ENCODE results near the gene GRIP2.

Gene GRIP2

DNA sequence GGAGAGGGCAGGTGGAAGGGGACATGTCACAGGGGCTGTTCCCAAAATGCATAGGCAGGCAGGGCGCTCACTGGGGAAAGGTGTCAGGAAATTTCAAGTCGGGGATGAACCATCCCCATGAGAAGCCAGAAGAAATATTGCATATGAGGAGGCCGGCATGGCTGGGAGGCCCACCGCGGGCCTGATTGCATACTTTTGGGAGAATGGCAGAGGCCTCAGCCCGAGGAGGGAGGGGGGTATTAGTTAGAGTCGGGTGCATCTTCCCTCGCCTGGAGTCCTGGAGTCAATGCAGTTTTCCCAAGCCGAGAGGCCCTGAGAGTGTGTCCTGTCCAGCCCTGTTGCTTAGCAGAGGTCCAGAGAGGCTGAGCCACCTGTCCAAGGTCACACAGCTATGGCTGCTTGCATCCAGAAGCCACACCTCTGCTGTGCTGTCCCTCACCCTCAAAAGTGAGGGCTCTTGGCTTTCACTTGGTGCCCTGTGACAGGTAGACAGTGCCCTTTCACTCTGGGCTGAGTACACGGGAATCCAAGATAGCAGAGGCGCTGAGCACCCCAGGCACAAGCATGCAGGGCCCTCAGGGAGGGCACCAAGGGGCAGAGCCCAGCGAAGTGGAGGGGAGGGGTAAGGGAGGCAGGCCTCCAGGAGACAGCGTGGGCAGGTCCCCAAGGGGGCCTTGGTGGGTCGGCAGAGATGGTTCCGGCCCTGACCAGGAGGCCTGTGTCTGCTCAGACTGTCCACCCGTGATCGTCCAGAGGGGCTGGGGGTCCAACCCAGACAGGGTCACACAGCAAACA, 48.5 kb downstream of the GRIP2 start:
- H3K36me3 ChIP-seq (ENCODE audit: control insufficient read depth, insufficient read depth, low read length) = peaks cover 21% of the 10 kb centered on the region
- H3K9me3 ChIP-seq (ENCODE audit: control insufficient read depth, low read length) = no peaks in the 10 kb centered on the region
- WGBS, 2 experiments (ENCODE audit: insufficient coverage in 2 of 2) = 91 to 93% methylated on average over 16 of the region's 17 CpGs
- peaks cover 3% of the 10 kb centered on the region for H3K4me1 ChIP-seq (ENCODE audit: control insufficient read depth, insufficient read depth, low read length, poor library complexity, severe bottlenecking)
- H3K4me3 ChIP-seq (ENCODE audit: extremely low read depth, insufficient read depth, low read length, poor library complexity, severe bottlenecking) = no peak overlapping the region
- H3K27ac ChIP-seq (ENCODE audit: low read depth, low read length, severe bottlenecking) = no peak overlapping the region

DNA sequence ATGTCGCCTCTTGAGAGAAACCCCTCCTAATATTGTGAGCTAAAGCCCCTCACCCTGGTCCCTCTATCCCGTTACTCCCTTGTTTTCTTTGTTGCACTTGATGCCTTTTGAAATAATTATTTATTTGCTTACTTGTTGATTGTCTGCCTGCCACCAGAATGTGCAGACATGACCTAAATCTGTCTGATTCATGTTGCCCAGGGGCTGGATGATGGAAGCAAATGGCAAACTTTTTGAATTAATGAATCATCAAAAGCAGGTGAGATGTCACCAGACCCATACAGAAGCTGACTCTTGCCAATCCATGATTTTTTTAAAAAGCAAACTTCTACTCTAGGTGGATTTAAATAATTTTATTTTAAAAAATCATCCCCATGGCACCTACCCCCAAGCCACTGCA, 49.3 kb downstream of the GRIP2 start:
- Histone ChIP-seq H3K27ac (ENCODE audit: low read depth, low read length, severe bottlenecking) (no peak overlapping the region), H3K4me3 (ENCODE audit: extremely low read depth, insufficient read depth, low read length, poor library complexity, severe bottlenecking) (no peak overlapping the region), H3K36me3 (ENCODE audit: control insufficient read depth, insufficient read depth, low read length) (peaks cover 29% of the 10 kb centered on the region), H3K9me3 (ENCODE audit: control insufficient read depth, low read length) (no peaks in the 10 kb centered on the region), H3K4me1 (ENCODE audit: control insufficient read depth, insufficient read depth, low read length, poor library complexity, severe bottlenecking) (peaks cover 3% of the 10 kb centered on the region)
- 88 to 100% methylated on average over 1 to 2 of the region's 2 CpGs for WGBS, 2 experiments (ENCODE audit: insufficient coverage in 2 of 2)

DNA sequence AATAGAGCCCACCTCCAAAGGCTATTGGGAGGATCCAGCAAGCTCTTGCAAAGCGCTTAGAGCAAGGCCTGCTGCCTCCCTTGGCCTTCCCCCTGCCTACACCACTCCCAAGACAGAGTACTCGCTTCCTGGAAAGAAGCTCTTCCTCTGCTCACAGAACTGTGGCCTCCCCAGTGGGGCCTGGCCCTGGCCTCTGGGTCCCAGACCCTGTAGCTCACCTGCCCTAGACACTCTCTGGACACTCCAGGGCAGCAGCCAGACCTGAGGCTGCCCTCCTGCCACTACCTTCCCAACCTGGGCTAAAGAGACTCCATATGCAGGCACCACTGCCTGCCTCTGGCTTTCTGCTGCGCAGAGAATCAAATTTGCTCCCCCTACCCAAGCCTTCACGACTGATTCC, 49.9 kb downstream of the GRIP2 start:
- H3K4me3 ChIP-seq (ENCODE audit: extremely low read depth, insufficient read depth, low read length, poor library complexity, severe bottlenecking) = no peak overlapping the region
- no peak overlapping the region for H3K27ac ChIP-seq (ENCODE audit: low read depth, low read length, severe bottlenecking)
- H3K4me1 ChIP-seq (ENCODE audit: control insufficient read depth, insufficient read depth, low read length, poor library complexity, severe bottlenecking) = peaks cover 3% of the 10 kb centered on the region
- 85 to 91% methylated on average over 4 of the region's 4 CpGs for WGBS, 2 experiments (ENCODE audit: insufficient coverage in 2 of 2)
- H3K9me3 ChIP-seq (ENCODE audit: control insufficient read depth, low read length) = no peaks in the 10 kb centered on the region
- peaks cover 35% of the 10 kb centered on the region for H3K36me3 ChIP-seq (ENCODE audit: control insufficient read depth, insufficient read depth, low read length)

DNA sequence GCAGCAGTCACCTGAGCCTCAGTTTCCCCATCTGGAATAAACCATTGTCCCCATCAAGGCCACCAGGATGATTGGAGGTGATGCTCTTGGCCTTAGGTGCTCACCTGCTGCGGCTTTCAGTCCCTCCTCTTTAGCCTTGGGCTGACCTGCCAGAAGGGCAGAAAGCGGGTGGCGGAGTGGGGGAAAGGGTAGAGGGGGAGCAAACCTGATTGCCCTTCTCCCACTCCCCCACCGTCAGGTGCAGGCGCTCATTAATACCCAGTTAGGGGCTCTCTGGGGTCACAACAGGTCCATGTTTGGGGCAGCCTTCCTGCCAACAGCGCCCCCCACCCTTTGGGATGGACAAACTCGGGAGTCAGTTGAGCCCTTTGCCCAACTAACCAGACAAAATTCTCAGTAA, 50.5 kb downstream of the GRIP2 start:
- Histone ChIP-seq H3K4me3 (ENCODE audit: extremely low read depth, insufficient read depth, low read length, poor library complexity, severe bottlenecking) (no peak overlapping the region), H3K27ac (ENCODE audit: low read depth, low read length, severe bottlenecking) (no peak overlapping the region), H3K36me3 (ENCODE audit: control insufficient read depth, insufficient read depth, low read length) (peaks cover 40% of the 10 kb centered on the region), H3K4me1 (ENCODE audit: control insufficient read depth, insufficient read depth, low read length, poor library complexity, severe bottlenecking) (peaks cover 3% of the 10 kb centered on the region), H3K9me3 (ENCODE audit: control insufficient read depth, low read length) (no peaks in the 10 kb centered on the region)
- 90 to 94% methylated on average over 2 to 4 of the region's 7 CpGs for WGBS, 2 experiments (ENCODE audit: insufficient coverage in 2 of 2)

DNA sequence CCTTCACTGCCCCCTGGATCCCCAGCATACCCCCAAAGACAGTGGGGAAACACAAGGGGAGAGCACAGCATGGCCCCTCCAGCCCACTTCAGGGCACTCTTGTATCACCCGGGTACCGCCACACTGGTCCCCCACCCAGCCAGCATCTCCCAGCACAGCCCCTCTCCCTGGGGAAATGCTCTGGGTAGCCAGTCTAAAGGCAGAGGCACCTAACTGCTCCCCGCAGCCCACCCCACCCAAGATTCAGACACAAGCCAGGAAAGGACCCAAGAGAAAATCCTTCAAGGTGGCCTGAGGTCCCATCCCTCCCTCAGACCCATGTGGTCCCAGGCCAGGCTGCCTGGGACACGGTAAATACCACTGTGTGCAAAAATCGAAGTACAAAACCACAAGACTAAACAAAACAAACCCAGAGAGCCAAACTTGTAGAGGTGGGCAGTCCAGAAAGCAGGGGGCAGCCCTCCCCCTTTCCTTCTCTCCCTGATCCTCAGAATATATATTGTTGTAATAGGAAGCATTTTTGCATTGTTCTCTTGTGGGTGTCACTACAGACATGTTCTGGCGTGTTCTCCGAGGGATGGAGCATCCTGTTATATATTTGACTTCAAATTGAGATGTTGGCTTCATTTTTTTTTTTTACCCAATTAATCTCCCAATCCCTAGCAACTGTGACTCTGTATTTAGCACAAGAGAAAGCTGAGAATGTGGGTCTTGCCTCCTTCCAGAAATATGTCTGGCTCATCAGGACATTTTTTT, 51.7 kb downstream of the GRIP2 start:
- Histone ChIP-seq H3K36me3 (ENCODE audit: control insufficient read depth, insufficient read depth, low read length) (peaks cover 51% of the 10 kb centered on the region), H3K4me3 (ENCODE audit: extremely low read depth, insufficient read depth, low read length, poor library complexity, severe bottlenecking) (no peak overlapping the region), H3K4me1 (ENCODE audit: control insufficient read depth, insufficient read depth, low read length, poor library complexity, severe bottlenecking) (peaks cover 3% of the 10 kb centered on the region), H3K27ac (ENCODE audit: low read depth, low read length, severe bottlenecking) (no peak overlapping the region), H3K9me3 (ENCODE audit: control insufficient read depth, low read length) (no peaks in the 10 kb centered on the region)
- 100% methylated on average over 1 to 2 of the region's 7 CpGs for WGBS, 2 experiments (ENCODE audit: insufficient coverage in 2 of 2)

DNA sequence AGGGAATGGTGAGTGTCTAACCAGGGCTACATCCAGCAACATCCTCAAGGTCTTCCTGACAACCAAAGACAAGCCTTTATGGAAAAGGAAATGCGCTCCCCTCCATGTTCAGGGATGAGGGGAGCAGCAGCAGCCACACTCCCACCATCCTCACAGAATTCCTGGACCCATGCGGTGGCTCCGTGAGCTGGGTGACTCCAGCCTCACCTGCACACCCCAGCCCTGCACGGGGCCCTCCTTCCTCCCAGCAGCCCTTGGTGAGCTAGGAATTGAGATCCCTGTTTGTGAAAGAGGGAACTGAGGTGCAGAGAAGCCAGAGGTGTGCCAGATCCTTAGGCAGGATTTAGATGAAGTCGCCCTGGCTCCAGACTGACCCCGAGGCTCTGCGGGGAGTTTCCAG, 52.3 kb downstream of the GRIP2 start:
- H3K27ac ChIP-seq (ENCODE audit: low read depth, low read length, severe bottlenecking) = no peak overlapping the region

DNA sequence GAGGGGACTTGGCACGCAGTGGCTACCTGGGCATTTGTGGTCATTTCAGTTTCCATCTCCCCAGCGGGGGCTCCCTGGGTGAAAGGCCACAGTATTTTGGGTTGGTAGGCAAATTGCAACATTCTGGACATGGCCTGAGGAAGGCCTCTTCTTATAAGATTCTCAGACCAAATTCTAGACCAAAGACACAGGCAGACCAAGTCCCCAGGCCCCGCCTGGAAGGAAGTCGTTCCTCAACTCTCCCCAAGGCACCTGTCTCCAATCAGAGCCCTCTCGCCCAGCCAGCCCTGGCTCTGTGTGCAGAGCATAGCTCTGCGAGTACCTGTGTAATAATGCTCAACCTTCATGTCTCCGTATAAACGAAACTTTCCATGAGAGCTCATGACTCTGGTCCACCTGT, 53.1 kb downstream of the GRIP2 start:
- Histone ChIP-seq H3K4me3 (ENCODE audit: extremely low read depth, insufficient read depth, low read length, poor library complexity, severe bottlenecking) (no peak overlapping the region), H3K36me3 (ENCODE audit: control insufficient read depth, insufficient read depth, low read length) (peaks cover 65% of the 10 kb centered on the region), H3K9me3 (ENCODE audit: control insufficient read depth, low read length) (no peaks in the 10 kb centered on the region), H3K27ac (ENCODE audit: low read depth, low read length, severe bottlenecking) (no peak overlapping the region), H3K4me1 (ENCODE audit: control insufficient read depth, insufficient read depth, low read length, poor library complexity, severe bottlenecking) (peaks cover 4% of the 10 kb centered on the region)
- 99% methylated on average over 6 of the region's 8 CpGs for WGBS, 2 experiments (ENCODE audit: insufficient coverage in 2 of 2)

More for the DNA sequence above, 52.3 kb downstream of the GRIP2 start:
- Histone ChIP-seq H3K4me3 (ENCODE audit: extremely low read depth, insufficient read depth, low read length, poor library complexity, severe bottlenecking) (no peak overlapping the region), H3K36me3 (ENCODE audit: control insufficient read depth, insufficient read depth, low read length) (peaks cover 58% of the 10 kb centered on the region), H3K9me3 (ENCODE audit: control insufficient read depth, low read length) (no peaks in the 10 kb centered on the region), H3K4me1 (ENCODE audit: control insufficient read depth, insufficient read depth, low read length, poor library complexity, severe bottlenecking) (peaks cover 3% of the 10 kb centered on the region)
- WGBS, 2 experiments (ENCODE audit: insufficient coverage in 2 of 2) = 100% methylated on average over 3 to 5 of the region's 7 CpGs

DNA sequence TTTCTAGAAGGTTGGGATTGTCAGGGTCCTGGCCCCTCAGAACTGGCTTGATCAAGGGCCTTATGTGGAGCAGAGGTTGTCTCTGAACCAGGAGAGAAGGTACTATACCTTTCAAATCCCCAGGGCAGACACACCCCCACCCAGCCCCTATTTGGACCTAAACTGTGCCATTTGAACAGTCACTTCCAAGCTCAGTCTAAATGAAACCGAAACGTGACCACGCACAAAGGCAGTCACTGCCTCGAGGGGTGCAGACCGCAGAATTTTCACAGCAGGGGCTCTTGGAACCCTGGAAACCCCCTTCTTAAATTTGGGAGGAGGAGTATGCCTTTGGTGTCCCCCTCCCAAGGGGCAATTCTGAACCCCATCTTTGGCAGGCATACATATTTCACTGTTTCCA, 53.7 kb downstream of the GRIP2 start:
- no peak overlapping the region for H3K4me3 ChIP-seq (ENCODE audit: extremely low read depth, insufficient read depth, low read length, poor library complexity, severe bottlenecking)
- H3K27ac ChIP-seq (ENCODE audit: low read depth, low read length, severe bottlenecking) = no peak overlapping the region
- WGBS, 2 experiments (ENCODE audit: insufficient coverage in 2 of 2) = 81 to 100% methylated on average over 2 to 4 of the region's 5 CpGs
- H3K36me3 ChIP-seq (ENCODE audit: control insufficient read depth, insufficient read depth, low read length) = peaks cover 71% of the 10 kb centered on the region
- peaks cover 7% of the 10 kb centered on the region for H3K4me1 ChIP-seq (ENCODE audit: control insufficient read depth, insufficient read depth, low read length, poor library complexity, severe bottlenecking)
- no peaks in the 10 kb centered on the region for H3K9me3 ChIP-seq (ENCODE audit: control insufficient read depth, low read length)

DNA sequence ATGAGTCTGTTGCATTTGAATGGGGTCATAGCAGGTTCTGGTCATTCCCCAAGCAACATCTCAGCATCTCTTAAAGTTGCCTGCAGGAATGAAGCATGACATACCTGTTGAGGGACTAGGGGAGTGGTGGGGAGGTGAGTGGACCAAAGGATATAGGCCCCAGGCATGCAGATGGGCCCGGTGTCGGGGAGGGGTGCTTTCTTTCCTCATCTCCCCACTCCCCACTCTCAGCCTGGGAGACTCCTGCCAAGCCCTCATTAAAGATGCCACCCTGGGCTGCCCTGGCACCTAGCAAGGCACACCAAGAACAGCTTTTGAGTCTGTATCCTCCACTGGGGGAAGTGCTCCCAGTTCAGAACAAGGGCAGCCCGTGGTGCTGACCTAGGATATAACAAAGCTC, 54.2 kb downstream of the GRIP2 start:
- H3K4me1 ChIP-seq (ENCODE audit: control insufficient read depth, insufficient read depth, low read length, poor library complexity, severe bottlenecking) = peaks cover 7% of the 10 kb centered on the region
- 80 to 85% methylated on average over 2 of the region's 3 CpGs for WGBS, 2 experiments (ENCODE audit: insufficient coverage in 2 of 2)
- peaks cover 76% of the 10 kb centered on the region for H3K36me3 ChIP-seq (ENCODE audit: control insufficient read depth, insufficient read depth, low read length)
- H3K27ac ChIP-seq (ENCODE audit: low read depth, low read length, severe bottlenecking) = no peak overlapping the region
- no peak overlapping the region for H3K4me3 ChIP-seq (ENCODE audit: extremely low read depth, insufficient read depth, low read length, poor library complexity, severe bottlenecking)
- no peaks in the 10 kb centered on the region for H3K9me3 ChIP-seq (ENCODE audit: control insufficient read depth, low read length)

DNA sequence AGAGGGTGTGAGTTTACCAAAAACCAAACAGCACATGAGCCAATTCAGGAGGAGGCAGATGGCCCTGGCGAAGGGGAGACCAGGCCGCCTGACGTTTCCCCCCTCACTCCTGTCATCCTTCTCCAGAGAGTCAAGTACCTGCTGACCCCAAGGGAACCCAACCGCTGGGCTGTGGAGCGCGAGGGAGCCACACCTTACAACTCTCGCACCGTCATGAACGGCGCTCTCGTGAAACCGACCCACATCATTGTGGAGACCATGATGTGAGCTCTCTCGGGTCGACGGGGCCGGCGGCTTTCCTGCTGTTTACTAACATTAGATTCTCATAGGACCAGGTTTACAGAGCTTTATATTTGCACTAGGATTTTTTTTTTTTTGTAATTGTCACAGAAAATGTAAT, 55.4 kb downstream of the GRIP2 start:
- H3K9me3 ChIP-seq (ENCODE audit: control insufficient read depth, low read length) = no peaks in the 10 kb centered on the region
- peaks cover 10% of the 10 kb centered on the region for H3K4me1 ChIP-seq (ENCODE audit: control insufficient read depth, insufficient read depth, low read length, poor library complexity, severe bottlenecking)
- H3K36me3 ChIP-seq (ENCODE audit: control insufficient read depth, insufficient read depth, low read length) = peaks cover 85% of the 10 kb centered on the region
- no peak overlapping the region for H3K4me3 ChIP-seq (ENCODE audit: extremely low read depth, insufficient read depth, low read length, poor library complexity, severe bottlenecking)
- WGBS, 2 experiments (ENCODE audit: insufficient coverage in 2 of 2) = 95 to 97% methylated on average over 12 to 16 of the region's 17 CpGs
- no peak overlapping the region for H3K27ac ChIP-seq (ENCODE audit: low read depth, low read length, severe bottlenecking)

DNA sequence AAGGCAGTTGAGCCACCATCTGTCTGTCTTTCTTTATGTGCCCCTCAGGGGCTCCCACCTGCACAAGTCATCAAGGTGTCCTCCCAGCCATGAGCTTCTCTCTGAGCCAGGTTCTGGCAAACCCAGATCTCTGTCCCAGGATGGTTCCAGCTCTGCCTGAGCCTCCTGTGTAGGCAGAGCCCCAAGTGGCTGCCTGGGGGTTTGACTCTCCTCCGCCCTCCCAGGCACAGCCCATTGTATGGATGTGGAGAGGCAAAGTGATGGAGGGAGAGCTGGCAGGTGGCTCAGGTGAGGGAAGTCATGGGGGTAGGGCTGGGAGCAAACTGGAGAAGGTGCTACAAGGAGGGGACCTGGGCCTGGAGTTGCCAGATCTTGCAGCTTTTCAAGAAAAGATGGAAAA, 56.9 kb downstream of the GRIP2 start:
- no peak overlapping the region for H3K27ac ChIP-seq (ENCODE audit: low read depth, low read length, severe bottlenecking)
- no peak overlapping the region for H3K4me3 ChIP-seq (ENCODE audit: extremely low read depth, insufficient read depth, low read length, poor library complexity, severe bottlenecking)
- peaks cover 14% of the 10 kb centered on the region for H3K4me1 ChIP-seq (ENCODE audit: control insufficient read depth, insufficient read depth, low read length, poor library complexity, severe bottlenecking)
- no peaks in the 10 kb centered on the region for H3K9me3 ChIP-seq (ENCODE audit: control insufficient read depth, low read length)
- peaks cover 94% of the 10 kb centered on the region for H3K36me3 ChIP-seq (ENCODE audit: control insufficient read depth, insufficient read depth, low read length)
- WGBS, 2 experiments (ENCODE audit: insufficient coverage in 2 of 2) = 89 to 100% methylated on average over 1 of the region's 1 CpG

Measured in mesodermal cell (in vitro differentiated cells).